A673 (cell line): ENCODE data around the gene DPH5.

Source experiments
- CTCF ChIP-seq: fragments of 300-800, 200-600 bp; sonication (generic); conservative IDR thresholded peaks from 2 replicates; pipeline ENCODE4 v1.5.1; 2017; ENCODE audit warnings: low read depth, mild to moderate bottlenecking, antibody characterized with exemption, low read length, moderate library complexity, mixed read lengths
- EZH2 ChIP-seq: fragments of 200-600 bp; sonication (generic); IDR thresholded peaks from 2 replicates; pipeline ENCODE4 v1.6.1; 2017; ENCODE audit warnings: borderline replicate concordance, low read depth, mild to moderate bottlenecking, mixed read lengths, antibody characterized with exemption, low read length; ENCODE audit not compliant: poor library complexity, severe bottlenecking

GRCh38 chr1:100950337-100950736, 75.2 kb downstream of the DPH5 start:
- no peak for TF ChIP-seq CTCF
- TF ChIP-seq EZH2: no peak
